ENCODE results near the gene PDE4D.

DNA sequence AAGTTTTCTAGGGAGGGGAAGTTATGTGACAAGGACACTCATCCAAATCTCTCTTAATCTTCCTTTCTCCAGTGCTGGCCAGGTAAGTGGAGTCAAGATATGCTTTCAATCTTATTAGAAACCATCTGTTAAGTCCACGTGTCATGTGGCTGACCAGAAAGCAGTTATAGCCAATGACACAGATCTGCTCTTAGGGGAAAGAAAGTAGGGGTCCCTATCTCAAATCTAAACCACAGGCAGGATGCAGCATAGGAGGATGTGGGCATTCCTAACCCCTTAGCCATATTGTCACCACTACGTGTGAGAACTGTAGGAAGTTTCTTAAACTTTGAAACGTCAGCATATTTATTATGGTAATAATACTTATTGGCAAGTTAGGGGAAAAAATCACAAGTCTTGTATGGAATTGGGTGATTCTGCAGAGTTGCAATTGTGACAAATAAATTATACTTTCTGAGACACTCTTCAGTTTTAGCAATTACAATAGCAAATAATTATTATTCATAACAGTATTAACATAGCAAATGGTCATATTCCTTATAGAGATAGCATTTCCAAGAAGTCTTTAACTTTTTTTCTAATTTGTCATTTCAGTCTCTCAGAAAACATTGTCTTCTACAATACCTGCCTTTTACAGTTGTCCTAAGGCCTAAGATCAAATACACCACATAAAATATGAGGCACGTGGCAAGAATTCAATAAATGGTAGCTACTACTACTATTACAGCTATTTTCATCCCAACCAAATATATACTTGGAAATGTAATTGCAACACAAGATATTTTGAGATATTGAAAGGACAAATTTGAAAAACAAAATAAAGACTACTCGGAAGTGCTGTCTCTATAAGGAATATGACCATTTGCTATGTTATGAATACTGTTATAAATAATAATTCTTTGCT lies 236.9 kb downstream of the PDE4D start:
- TF ChIP-seq POLR2A (IDR thresholded peaks at IDR 0.05) = no peak
- TF ChIP-seq, protein P1, sequence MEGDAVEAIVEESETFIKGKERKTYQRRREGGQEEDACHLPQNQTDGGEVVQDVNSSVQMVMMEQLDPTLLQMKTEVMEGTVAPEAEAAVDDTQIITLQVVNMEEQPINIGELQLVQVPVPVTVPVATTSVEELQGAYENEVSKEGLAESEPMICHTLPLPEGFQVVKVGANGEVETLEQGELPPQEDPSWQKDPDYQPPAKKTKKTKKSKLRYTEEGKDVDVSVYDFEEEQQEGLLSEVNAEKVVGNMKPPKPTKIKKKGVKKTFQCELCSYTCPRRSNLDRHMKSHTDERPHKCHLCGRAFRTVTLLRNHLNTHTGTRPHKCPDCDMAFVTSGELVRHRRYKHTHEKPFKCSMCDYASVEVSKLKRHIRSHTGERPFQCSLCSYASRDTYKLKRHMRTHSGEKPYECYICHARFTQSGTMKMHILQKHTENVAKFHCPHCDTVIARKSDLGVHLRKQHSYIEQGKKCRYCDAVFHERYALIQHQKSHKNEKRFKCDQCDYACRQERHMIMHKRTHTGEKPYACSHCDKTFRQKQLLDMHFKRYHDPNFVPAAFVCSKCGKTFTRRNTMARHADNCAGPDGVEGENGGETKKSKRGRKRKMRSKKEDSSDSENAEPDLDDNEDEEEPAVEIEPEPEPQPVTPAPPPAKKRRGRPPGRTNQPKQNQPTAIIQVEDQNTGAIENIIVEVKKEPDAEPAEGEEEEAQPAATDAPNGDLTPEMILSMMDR (IDR thresholded peaks at IDR 0.05) = no peak

Measured in esophagus squamous epithelium (tissue), 4 donors.